HEK293T (cell line): ENCODE results near the gene TPRX2.
"Not testable (repeated sequence)": the region's sequence is repeated elsewhere in the genome, so short reads cannot be mapped to it uniquely, and the experiment has no call there.

ENCODE experiments used
- CTCF ChIA-PET: fragments of 350-600 bp; formaldehyde crosslinking; extraction: SDS; loops from one replicate; lab custom pipeline; 2021; ENCODE audit warnings: antibody characterized with exemption, inconsistent platforms; lab: Yijun Ruan, JAX
- POLR2A ChIA-PET: fragments of 350-600 bp; formaldehyde crosslinking; extraction: SDS; loops from one replicate; lab custom pipeline; 2020; ENCODE audit warnings: antibody characterized with exemption, inconsistent platforms; lab: Yijun Ruan, JAX
- DNase-seq: peaks from one replicate; pipeline ENCODE4 v3.0.0; 2012; ENCODE audit warnings: mixed read lengths; ENCODE audit errors: extremely low spot score
- ARNT ChIP-seq: fragments of 450-650 bp; IDR thresholded peaks from 2 replicates; pipeline ENCODE4 v1.6.1; 2017; ENCODE audit warnings: mild to moderate bottlenecking
- BHLHE40 ChIP-seq: fragments of 450-650 bp; IDR thresholded peaks from 2 replicates; pipeline ENCODE4 v1.6.1; 2016; ENCODE audit warnings: mild to moderate bottlenecking, moderate library complexity, borderline replicate concordance
- CTBP1 ChIP-seq: fragments of 450-650 bp; IDR thresholded peaks from 2 replicates; pipeline ENCODE4 v1.6.1; 2016; ENCODE audit warnings: borderline replicate concordance
- ELF4 ChIP-seq: fragments of 450-650 bp; IDR thresholded peaks from 2 replicates; pipeline ENCODE4 v1.6.1; 2017; ENCODE audit warnings: antibody characterized with exemption
- FOXA1 ChIP-seq: fragments of 450-650 bp; IDR thresholded peaks from 2 replicates; pipeline ENCODE4 v1.6.1; 2016; ENCODE audit warnings: mild to moderate bottlenecking
- FOXK2 ChIP-seq: fragments of 450-650 bp; IDR thresholded peaks from 2 replicates; pipeline ENCODE4 v1.6.1; 2016; ENCODE audit warnings: mild to moderate bottlenecking
- FOXM1 ChIP-seq: fragments of 450-650 bp; IDR thresholded peaks from 2 replicates; pipeline ENCODE4 v1.6.1; 2017; ENCODE audit warnings: mild to moderate bottlenecking, borderline replicate concordance
- HDGF ChIP-seq: fragments of 450-650 bp; IDR thresholded peaks from 2 replicates; pipeline ENCODE4 v1.6.1; 2017; ENCODE audit warnings: antibody characterized with exemption, borderline replicate concordance
- L3MBTL2 ChIP-seq: fragments of 450-650 bp; conservative IDR thresholded peaks from 2 replicates; pipeline ENCODE4 v1.6.1; 2016; ENCODE audit warnings: mild to moderate bottlenecking
- LEF1 ChIP-seq: fragments of 450-650 bp; IDR thresholded peaks from 2 replicates; pipeline ENCODE4 v1.6.1; 2017; ENCODE audit warnings: mild to moderate bottlenecking, borderline replicate concordance
- NFRKB ChIP-seq: fragments of 450-650 bp; IDR thresholded peaks from 2 replicates; pipeline ENCODE4 v1.6.1; 2016; ENCODE audit warnings: mild to moderate bottlenecking, moderate library complexity
- PKNOX1 ChIP-seq: fragments of 450-650 bp; IDR thresholded peaks from 2 replicates; pipeline ENCODE4 v1.6.1; 2016
- SP1 ChIP-seq: fragments of 450-650 bp; IDR thresholded peaks from 2 replicates; pipeline ENCODE4 v1.6.1; 2017
- SUZ12 ChIP-seq: fragments of 450-650 bp; IDR thresholded peaks from 2 replicates; pipeline ENCODE4 v1.6.1; 2016; ENCODE audit warnings: mild to moderate bottlenecking
- TARDBP ChIP-seq: fragments of 450-650 bp; IDR thresholded peaks from 2 replicates; pipeline ENCODE4 v1.6.1; 2016
- ZNF384 ChIP-seq: fragments of 450-650 bp; IDR thresholded peaks from 2 replicates; pipeline ENCODE4 v1.6.1; 2016

TPRX2 gene

GRCh38 chr19:47865166-47865565 lies 6.1 kb downstream of the TPRX2 start:
- TF ChIP-seq PKNOX1 (no peak), BHLHE40 (no peak), NFRKB (no peak), ZNF384 (no peak), FOXA1 (no peak), LEF1 (no peak), SP1 (no peak), ARNT (no peak), ELF4 (no peak), L3MBTL2 (no peak), FOXK2 (no peak), SUZ12 (no peak), TARDBP (no peak), FOXM1 (no peak), CTBP1 (no peak), HDGF (no peak)
- POLR2A ChIA-PET = no interaction called here
- CTCF ChIA-PET = interaction anchor here (2.4 kb wide), 1 partner anchor 16 kb away, joined by 12 read pairs; no protein-coding TSS in a partner anchor
- no peak for DNase-seq

- no peak for DNase-seq
- ChIA-PET CTCF (no interaction called here), POLR2A (no interaction called here)
- no peak for TF ChIP-seq ARNT
- TF ChIP-seq ELF4 = no peak
- no peak for TF ChIP-seq ZNF384
- TF ChIP-seq FOXA1 = no peak
- no peak for TF ChIP-seq FOXM1
- TF ChIP-seq L3MBTL2 = no peak
- TF ChIP-seq PKNOX1 = no peak
- TF ChIP-seq FOXK2 = no peak
- no peak for TF ChIP-seq SP1
- no peak for TF ChIP-seq CTBP1
- TF ChIP-seq TARDBP = no peak
- TF ChIP-seq HDGF = no peak
- no peak for TF ChIP-seq LEF1
- TF ChIP-seq BHLHE40 = no peak
- TF ChIP-seq NFRKB = no peak
- TF ChIP-seq SUZ12 = no peak
Observed at GRCh38 chr19:47878906-47879305, 19.9 kb downstream of the TPRX2 start.

GRCh38 chr19:47879385-47879784 lies 20.4 kb downstream of the TPRX2 start:
- CTCF ChIA-PET, DNase-seq, POLR2A ChIA-PET: not testable (repeated sequence)

GRCh38 chr19:47881757-47882156 lies 22.7 kb downstream of the TPRX2 start:
- ChIA-PET CTCF (interaction anchor here (0.5 kb wide), 1 partner anchor 271 kb away, joined by 7 read pairs; no protein-coding TSS in a partner anchor), POLR2A (interaction anchor here (1.0 kb wide), 1 partner anchor 33 kb away, joined by 3 read pairs; no protein-coding TSS in a partner anchor)
- TF ChIP-seq L3MBTL2 (no peak), FOXM1 (no peak), SUZ12 (no peak)
- DNase-seq = no peak

DNA sequence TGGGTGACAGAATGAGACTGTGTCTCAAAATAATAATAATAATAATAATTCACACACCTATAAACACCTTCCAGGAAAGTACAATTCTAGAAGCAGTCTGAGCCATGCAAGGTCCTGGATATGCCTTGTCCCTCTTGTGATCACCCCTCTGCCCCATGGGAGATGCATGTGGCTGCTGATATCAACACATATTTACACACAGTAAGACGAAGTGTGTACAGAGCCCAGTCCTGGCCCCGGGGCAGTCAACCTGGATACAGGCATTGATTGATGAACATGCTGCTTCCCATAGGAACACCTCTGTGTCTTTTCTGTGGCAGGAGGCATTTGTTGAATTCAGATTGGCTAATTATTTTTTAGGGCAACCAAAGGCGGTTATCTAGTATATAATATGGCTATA lies 23.9 kb downstream of the TPRX2 start:
- ChIA-PET CTCF (no interaction called here), POLR2A (no interaction called here)
- DNase-seq = no peak
- no peak for TF ChIP-seq ELF4
- no peak for TF ChIP-seq FOXK2
- TF ChIP-seq LEF1 = no peak
- TF ChIP-seq NFRKB = no peak
- TF ChIP-seq CTBP1 = no peak
- no peak for TF ChIP-seq BHLHE40
- TF ChIP-seq PKNOX1 = no peak
- TF ChIP-seq SUZ12 = no peak
- no peak for TF ChIP-seq FOXM1
- no peak for TF ChIP-seq ZNF384
- TF ChIP-seq ARNT = no peak
- no peak for TF ChIP-seq TARDBP
- TF ChIP-seq L3MBTL2 = no peak
- no peak for TF ChIP-seq FOXA1
- no peak for TF ChIP-seq SP1
- TF ChIP-seq HDGF = no peak

- no peak for DNase-seq
- ChIA-PET CTCF (interaction anchor here (1.6 kb wide), 1 partner anchor 16 kb away, joined by 5 read pairs; no protein-coding TSS in a partner anchor), POLR2A (no interaction called here)
- TF ChIP-seq FOXK2 (no peak), NFRKB (no peak), CTBP1 (no peak), ELF4 (no peak), ARNT (no peak), SP1 (no peak), TARDBP (no peak), BHLHE40 (no peak), ZNF384 (no peak), HDGF (no peak), PKNOX1 (no peak), SUZ12 (no peak), L3MBTL2 (no peak), LEF1 (no peak), FOXA1 (no peak), FOXM1 (no peak)
Observed at GRCh38 chr19:47885067-47885463, 26.0 kb downstream of the TPRX2 start.
